H4 (cell line): Measurements from ENCODE around the gene CYFIP1. TPM values are rescaled to one million over a fixed set of nuclear protein-coding genes. Genes with fewer than 3 reads are reported as not detected.
A peak's percentile ranks its signal among the peaks of the same experiment; 100 is the strongest.

ENCODE experiments used
- DNase-seq: peaks from one replicate; pipeline ENCODE4 v3.0.0-alpha.2; 2015; ENCODE audit warnings: low spot score
- total RNA-seq: library from RNA; depleted of rRNA; stranded (reverse); fragments of >200 nt; shearing (Covaris generic); gene quantifications from 2 replicates; pipeline ENCODE4 v1.2.3, GENCODE V29; 2014

CYFIP1 gene
- total RNA-seq, 1 experiment from 2014 or later = 39.3 TPM

GRCh38 chr15:22968366-22968765 lies 11.8 kb downstream of the CYFIP1 start:
- peak; percentile 27 for DNase-seq

GRCh38 chr15:22967084-22967770 lies 12.9 kb downstream of the CYFIP1 start:
- no peak for DNase-seq

DNA sequence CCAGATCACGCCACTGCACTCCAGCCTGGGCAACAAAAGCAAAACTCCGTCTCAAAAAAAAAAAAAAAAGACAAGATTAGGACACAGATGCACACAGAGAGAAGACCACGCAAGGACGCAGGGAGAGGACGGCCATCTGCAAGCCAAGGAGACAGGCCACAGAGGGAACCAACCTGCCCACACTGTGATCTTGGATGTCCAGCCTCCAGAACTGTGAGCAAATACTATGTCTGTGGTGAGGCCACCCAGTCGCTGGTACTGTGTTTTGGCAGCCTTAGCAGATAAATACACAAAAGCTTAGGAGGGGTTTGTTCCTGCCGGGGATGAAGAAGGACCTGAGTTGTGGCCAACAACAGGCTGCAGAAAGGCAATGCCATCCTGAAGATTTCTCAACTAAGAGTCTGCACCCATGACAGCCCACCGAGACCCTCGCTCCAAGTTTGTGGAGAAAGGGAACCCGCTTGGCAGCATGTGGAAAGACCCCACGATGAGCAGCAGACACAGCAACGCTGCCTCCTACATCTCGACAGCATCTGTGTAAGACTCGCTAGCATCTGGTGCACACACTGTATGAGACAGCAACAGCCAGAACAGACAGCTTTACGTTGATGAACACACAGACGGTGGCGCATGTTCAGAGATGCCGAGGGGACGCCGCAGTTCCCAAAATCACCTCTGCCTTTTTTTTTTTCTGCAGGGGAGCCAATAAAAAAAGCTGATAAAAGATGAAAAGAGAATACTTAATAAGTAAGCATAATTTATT lies 13.7 kb downstream of the CYFIP1 start:
- DNase-seq = no peak

GRCh38 chr15:22963641-22964040 lies 16.5 kb downstream of the CYFIP1 start:
- no peak for DNase-seq

DNA sequence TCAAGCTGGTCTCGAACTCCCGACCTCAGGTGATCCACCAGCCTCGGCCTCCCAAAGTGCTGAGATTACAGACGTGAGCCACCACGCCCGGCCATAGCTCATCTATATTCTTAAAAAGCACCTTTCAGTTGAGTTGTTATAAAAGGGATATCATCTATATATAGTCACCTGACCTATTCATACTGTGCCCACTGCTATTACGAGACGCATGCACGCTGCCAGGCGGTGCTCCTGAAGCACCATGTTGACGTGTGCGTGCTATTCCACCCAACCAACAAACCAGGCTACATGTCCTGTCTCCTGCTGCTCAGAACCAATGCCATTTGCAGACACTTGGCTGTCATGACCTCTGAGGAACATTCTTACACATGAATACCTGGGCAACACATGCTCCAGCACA lies 17.6 kb downstream of the CYFIP1 start:
- DNase-seq = no peak

- no peak for DNase-seq
Measured at GRCh38 chr15:22961762-22962161, 18.4 kb downstream of the CYFIP1 start.

- DNase-seq = no peak
Measured at GRCh38 chr15:22960556-22960955, 19.6 kb downstream of the CYFIP1 start.

DNA sequence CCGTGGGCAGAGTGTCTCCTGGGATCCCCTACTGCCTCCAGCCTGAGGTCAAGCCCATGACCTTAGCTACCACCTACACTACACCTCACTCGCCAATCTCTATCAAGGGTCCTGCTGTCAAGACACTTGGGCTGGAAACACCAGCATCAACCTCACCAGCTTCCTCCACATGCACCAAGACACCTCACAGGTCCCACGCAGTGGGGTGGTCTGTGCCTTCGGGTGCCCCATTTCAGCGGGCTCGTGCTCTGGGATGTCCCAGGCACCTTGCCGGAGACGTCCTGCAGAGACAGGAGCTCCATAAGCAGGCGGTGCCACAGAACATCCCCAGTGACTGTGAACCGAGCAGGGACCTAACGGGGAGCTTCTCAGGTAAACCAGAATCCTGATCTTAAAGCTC lies 20.0 kb downstream of the CYFIP1 start:
- DNase-seq = no peak

- DNase-seq = no peak
Measured at GRCh38 chr15:22959321-22960101, 20.7 kb downstream of the CYFIP1 start.

DNA sequence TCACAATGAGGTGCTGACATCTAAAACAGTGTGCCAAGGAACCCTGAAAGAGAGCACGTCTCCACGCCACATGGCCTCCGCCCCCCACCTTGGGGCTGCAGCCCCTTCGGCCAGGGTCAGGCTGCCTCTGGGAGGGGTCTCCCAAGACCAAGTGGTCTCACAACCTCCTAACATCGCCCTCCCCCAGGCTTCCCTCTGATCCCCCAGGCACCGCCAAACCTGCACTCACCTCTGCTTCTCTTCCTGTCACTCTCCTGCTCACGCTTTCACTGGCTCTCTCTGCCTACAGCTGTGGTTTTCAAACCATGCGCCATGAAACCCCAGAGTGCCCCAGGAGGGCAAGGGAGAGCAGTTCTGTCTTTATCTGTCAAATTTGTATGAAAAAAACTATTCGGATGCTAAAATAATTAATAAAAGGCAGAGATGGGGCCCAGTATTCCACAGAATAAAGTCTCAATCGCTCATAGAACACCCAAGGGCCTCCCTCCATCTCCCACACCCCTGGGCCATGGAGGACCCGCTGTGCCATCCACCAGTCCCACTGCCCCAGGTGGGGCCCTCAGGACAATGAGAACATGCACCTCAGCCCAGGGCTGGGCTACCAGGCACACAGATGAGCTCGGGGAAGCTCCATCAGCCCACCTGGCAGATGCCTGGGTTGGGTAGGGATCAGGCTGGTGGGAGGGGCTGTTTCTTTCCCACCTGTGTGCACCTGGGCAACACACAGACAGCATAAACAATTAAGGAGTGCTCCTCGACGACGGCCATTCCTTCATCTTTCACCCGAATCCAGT lies 21.5 kb downstream of the CYFIP1 start:
- no peak for DNase-seq

GRCh38 chr15:22956978-22957260 lies 23.2 kb downstream of the CYFIP1 start:
- DNase-seq = no peak

- no peak for DNase-seq
Measured at GRCh38 chr15:22956257-22956977, 23.8 kb downstream of the CYFIP1 start.

GRCh38 chr15:22955544-22956119 lies 24.5 kb downstream of the CYFIP1 start:
- DNase-seq = no peak

DNA sequence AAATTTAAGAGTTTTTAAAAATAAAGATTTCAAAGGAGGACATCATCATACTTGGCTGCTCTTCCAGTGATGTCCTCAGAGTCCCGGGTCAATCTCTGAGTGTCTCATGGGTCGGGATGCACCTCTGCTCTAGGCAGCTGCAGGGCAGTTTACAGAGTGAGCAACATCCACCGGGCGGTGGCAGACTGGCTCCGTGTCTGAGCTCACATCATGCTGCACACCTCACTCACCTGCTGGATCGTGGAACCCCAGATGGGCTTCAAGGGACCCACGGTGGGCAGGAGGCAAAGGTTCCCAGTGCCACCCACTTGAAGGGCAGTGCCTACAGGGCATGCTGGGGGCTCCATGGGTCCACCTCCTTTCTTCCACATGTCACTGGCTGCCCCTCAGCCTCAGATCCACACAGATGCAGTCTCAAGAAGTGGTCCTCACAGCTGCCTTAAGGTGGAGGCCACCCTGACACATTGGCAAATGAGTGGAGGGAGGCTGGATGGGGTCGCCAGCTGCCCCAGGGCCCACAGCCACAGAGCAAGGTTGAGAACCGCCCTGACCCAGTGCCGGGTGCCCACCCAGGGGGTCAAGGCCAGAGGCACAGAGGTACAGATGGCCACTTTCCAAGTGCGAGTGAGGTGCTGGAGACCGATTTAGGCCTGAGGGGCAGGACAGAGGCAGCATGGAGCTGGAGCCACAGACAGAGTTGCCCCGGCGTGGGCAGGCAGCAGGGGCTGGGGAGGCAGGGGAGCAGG lies 25.2 kb downstream of the CYFIP1 start:
- no peak for DNase-seq

DNA sequence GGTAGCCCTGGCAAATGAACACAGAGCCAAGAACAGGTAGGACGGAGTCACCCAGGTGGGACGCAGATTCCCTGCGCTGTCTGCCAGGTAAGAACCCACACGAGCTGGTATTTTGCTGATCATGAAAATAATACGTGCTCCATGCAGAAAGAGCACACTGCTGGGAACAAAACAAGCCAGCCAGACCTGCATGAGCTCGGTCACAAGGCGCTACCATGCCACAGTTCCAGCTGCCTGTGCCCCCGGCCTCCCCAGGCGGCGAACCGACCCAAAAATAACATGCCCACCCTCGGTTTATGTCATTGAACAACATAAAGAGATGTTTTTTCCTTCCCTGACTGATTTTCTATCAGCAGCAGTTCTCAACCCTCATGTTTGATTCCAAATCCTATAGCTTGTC lies 25.8 kb downstream of the CYFIP1 start:
- no peak for DNase-seq

DNA sequence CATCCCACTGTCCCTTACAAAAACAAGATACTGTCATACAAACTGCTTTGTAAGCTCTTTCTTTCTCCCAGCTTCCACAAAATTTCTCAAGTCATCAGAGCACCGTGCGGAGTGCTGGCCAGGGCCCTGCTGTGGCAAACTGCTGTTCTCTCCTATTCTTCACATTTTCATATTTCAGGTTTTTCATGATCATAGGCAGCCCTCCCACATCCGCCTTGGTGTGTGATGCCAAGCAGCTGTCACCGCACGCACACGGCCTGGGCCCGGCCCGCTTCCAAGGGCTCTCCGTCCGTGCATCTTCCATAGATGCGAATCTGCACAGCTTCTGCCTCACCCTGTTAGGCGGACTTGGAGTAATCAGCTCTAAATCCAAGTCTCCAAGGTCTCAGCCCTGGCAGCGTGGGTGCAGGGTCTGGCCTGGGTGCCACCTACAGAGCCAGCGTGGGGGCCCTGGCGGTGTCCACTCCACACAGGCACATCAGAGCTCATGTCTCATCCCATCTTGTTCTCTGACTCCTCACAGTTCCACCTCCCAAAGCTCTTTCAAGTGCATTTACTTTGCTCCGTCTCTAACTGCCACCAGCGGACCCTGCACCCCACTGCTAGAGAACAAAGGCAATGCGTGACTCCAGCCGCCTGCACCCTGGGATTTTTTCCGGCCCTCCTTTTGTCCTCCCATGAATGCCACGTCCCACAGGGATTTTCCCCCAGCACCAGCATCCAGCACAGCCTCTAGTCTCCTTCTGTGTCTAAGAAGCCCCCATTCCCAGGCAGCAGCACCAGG lies 27.2 kb downstream of the CYFIP1 start:
- DNase-seq = no peak

DNA sequence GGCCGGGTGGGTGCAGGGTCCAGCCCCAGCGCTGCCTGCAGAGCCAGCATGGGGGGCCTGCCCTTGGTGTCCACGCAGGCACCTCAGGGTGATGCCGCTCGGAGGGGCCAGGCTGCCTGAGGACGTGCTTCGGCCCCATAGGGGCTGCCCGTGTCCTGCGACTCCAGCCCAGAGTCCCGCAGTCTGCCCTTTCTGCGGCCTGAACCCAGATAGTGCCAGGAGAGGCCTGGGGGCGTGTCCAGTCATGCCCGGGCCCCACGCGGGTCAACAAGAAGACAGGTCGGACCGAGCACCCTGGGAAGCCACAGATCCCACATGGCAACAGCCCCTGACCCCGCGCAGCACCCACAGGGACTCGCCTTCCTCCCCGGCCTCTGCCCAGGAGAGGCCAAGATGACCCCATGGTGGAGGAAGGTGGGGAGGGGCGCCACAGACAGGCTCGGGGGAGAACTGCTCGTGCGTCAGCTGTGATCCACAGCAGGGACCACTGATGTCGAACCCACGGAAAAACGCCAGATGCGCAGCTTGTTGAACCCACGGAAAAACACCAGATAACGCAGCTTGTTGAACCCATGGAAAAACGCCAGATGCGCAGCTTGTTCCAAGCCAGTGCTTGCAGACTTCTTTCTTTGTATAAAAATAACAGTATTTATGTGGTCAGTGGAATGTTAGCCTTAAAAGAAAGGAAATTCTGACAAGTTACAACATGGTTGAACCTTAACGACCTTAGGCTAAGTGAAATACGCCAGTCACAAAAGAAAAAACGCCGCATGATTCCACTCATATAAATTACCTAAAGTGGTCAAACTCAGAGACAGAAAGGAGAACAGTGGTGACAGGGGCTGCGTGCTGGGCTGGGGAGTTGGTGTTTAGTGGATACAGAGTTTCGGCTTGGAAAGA lies 28.5 kb downstream of the CYFIP1 start:
- no peak for DNase-seq

GRCh38 chr15:22951031-22951380 lies 29.2 kb downstream of the CYFIP1 start:
- DNase-seq = no peak
